K562 (cell line): ENCODE results near the gene SPINT2. TPM values are rescaled to one million over a fixed set of nuclear protein-coding genes. Genes with fewer than 3 reads are reported as not detected.
A peak's percentile ranks its signal among the peaks of the same experiment; 100 is the strongest.

ENCODE experiments used
- FOXK2 ChIP-seq, 2 experiments: fragments of 450-650 bp; IDR thresholded peaks in 1 of 2; conservative IDR thresholded peaks in 1 of 2; 2 replicates each; pipeline ENCODE4 v1.6.1; 2016; ENCODE audit warnings: low read depth in 2 of 2, mild to moderate bottlenecking in 1 of 2
- HDAC1 ChIP-seq, 2 experiments: fragments of 450-650 bp; IDR thresholded peaks; 2 replicates each; pipeline ENCODE4 v1.6.1; 2016 to 2017; ENCODE audit warnings: inconsistent platforms in 1 of 2, mild to moderate bottlenecking in 1 of 2, moderate library complexity in 1 of 2
- JUN ChIP-seq, 2 experiments: sonication (generic) in 1 of 2; formaldehyde crosslinking in 1 of 2; IDR thresholded peaks; 2 replicates each; pipeline versions ENCODE4 v1.6.1 to v1.8.0; 2012 to 2022; ENCODE audit warnings: borderline replicate concordance in 2 of 2, mild to moderate bottlenecking in 2 of 2, improper control_type of control experiment in 1 of 2, low read depth in 1 of 2, low read length in 1 of 2, missing genetic modification reagents in 1 of 2
- SIX5 ChIP-seq, 2 experiments: IDR thresholded peaks; 2 replicates each; pipeline ENCODE4 v1.6.1; 2011; ENCODE audit warnings: low read length in 2 of 2, borderline replicate concordance in 1 of 2, low read depth in 1 of 2, mild to moderate bottlenecking in 1 of 2, moderate library complexity in 1 of 2; ENCODE audit not compliant: insufficient read depth in 1 of 2
- ZBTB34 ChIP-seq: fragments of 250-450 bp; sonication (Bioruptor Pico); IDR thresholded peaks from 2 replicates; pipeline ENCODE4 v1.8.0; 2021; ENCODE audit warnings: mild to moderate bottlenecking, moderate library complexity
- ZNF445 ChIP-seq: fragments of 250-450 bp; sonication (Bioruptor Pico); IDR thresholded peaks from 2 replicates; pipeline ENCODE4 v1.4.0; 2020; ENCODE audit warnings: low read depth, mild to moderate bottlenecking, moderate library complexity
- polyA plus RNA-seq, 8 experiments: library from polyadenylated mRNA; depleted of rRNA in 4 of 8; stranded (reverse) in 5 of 8; unstranded in 3 of 8; fragments of >200 nt; fragmentation: Nextera tagmentation in 2 of 8; fragmentation: Illumina TruSeq in 1 of 8; extraction: Ambion mirVana in 2 of 8; extraction: Trizol in 1 of 8; gene quantifications; 2 replicates each; pipeline versions ENCODE4 v1.2.1 to v1.2.3, GENCODE V29; 2011 to 2014; ENCODE audit warnings: inconsistent platforms in 1 of 8, missing spikeins in 1 of 8
- total RNA-seq, 7 experiments: library from RNA; depleted of rRNA in 6 of 7; stranded (reverse); fragments of >200 nt in 6 of 7; fragmentation: Illumina TruSeq in 2 of 7; extraction: Trizol in 2 of 7; gene quantifications; 2 replicates each; pipeline versions ENCODE4 v1.2.1 to v1.2.3, GENCODE V29; 2011 to 2021; ENCODE audit warnings: low replicate concordance in 1 of 7
- TF ChIP-seq, protein P1 (sequence below): fragments of 450-650 bp; IDR thresholded peaks from 2 replicates; pipeline ENCODE4 v1.6.1; 2016; ENCODE audit warnings: low read depth
- TF ChIP-seq, protein P2 (sequence below): fragments of 450-650 bp; formaldehyde crosslinking; IDR thresholded peaks from 2 replicates; pipeline ENCODE4 v1.4.0; 2022; ENCODE audit warnings: missing genetic modification characterization
- TF ChIP-seq, protein P3 (sequence below): fragments of 250-450 bp; sonication (Bioruptor Pico); IDR thresholded peaks from 2 replicates; pipeline ENCODE4 v1.4.0; 2020; ENCODE audit warnings: mild to moderate bottlenecking

Gene SPINT2
- total and polyA plus RNA-seq, 9 of the 15 experiments (the other 6 are each of a cell fraction or from before 2014, with no cell fraction given) = 0.65 to 4.5 (median 3.4) TPM

GRCh38 chr19:38317104-38317612, 52.8 kb downstream of the SPINT2 start (continued):
- TF ChIP-seq, protein P1, sequence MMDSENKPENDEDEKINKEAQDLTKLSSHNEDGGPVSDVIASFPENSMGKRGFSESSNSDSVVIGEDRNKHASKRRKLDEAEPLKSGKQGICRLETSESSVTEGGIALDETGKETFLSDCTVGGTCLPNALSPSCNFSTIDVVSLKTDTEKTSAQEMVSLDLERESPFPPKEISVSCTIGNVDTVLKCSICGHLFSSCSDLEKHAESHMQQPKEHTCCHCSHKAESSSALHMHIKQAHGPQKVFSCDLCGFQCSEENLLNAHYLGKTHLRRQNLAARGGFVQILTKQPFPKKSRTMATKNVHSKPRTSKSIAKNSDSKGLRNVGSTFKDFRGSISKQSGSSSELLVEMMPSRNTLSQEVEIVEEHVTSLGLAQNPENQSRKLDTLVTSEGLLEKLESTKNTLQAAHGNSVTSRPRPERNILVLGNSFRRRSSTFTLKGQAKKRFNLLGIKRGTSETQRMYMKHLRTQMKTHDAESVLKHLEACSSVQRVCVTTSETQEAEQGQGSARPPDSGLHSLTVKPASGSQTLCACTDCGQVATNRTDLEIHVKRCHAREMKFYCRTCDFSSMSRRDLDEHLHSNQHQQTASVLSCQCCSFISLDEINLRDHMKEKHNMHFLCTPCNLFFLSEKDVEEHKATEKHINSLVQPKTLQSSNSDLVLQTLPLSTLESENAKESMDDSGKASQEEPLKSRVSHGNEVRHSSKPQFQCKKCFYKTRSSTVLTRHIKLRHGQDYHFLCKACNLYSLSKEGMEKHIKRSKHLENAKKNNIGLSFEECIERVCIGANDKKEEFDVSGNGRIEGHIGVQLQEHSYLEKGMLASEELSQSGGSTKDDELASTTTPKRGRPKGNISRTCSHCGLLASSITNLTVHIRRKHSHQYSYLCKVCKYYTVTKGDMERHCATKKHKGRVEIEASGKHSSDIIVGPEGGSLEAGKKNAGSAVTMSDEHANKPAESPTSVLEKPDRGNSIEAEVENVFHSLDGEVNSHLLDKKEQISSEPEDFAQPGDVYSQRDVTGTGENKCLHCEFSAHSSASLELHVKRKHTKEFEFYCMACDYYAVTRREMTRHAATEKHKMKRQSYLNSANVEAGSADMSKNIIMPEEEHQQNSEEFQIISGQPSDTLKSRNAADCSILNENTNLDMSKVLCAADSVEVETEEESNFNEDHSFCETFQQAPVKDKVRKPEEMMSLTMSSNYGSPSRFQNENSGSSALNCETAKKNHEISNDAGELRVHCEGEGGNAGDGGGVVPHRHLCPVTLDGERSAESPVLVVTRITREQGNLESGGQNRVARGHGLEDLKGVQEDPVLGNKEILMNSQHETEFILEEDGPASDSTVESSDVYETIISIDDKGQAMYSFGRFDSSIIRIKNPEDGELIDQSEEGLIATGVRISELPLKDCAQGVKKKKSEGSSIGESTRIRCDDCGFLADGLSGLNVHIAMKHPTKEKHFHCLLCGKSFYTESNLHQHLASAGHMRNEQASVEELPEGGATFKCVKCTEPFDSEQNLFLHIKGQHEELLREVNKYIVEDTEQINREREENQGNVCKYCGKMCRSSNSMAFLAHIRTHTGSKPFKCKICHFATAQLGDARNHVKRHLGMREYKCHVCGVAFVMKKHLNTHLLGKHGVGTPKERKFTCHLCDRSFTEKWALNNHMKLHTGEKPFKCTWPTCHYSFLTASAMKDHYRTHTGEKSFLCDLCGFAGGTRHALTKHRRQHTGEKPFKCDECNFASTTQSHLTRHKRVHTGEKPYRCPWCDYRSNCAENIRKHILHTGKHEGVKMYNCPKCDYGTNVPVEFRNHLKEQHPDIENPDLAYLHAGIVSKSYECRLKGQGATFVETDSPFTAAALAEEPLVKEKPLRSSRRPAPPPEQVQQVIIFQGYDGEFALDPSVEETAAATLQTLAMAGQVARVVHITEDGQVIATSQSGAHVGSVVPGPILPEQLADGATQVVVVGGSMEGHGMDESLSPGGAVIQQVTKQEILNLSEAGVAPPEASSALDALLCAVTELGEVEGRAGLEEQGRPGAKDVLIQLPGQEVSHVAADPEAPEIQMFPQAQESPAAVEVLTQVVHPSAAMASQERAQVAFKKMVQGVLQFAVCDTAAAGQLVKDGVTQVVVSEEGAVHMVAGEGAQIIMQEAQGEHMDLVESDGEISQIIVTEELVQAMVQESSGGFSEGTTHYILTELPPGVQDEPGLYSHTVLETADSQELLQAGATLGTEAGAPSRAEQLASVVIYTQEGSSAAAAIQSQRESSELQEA = peak; percentile 43; the same call in 1 of the 2 replicates
- peak in 1 of 2 experiments; percentile 95; a peak in 2 of 4 replicates for TF ChIP-seq HDAC1 (IDR thresholded peaks at IDR 0.05)
- TF ChIP-seq FOXK2 (conservative IDR thresholded peaks at IDR 0.05 in 1 of 2, IDR thresholded peaks at IDR 0.05 in 1 of 2; ENCODE audit: low read depth in 2 of 2) = peak; percentile 70 to 73; a peak in 3 of 4 replicates
- TF ChIP-seq SIX5 (IDR thresholded peaks at IDR 0.05; ENCODE audit: borderline replicate concordance in 1 of 2, insufficient read depth in 1 of 2, low read depth in 1 of 2, low read length in 2 of 2) = no peak
- TF ChIP-seq, protein P2, sequence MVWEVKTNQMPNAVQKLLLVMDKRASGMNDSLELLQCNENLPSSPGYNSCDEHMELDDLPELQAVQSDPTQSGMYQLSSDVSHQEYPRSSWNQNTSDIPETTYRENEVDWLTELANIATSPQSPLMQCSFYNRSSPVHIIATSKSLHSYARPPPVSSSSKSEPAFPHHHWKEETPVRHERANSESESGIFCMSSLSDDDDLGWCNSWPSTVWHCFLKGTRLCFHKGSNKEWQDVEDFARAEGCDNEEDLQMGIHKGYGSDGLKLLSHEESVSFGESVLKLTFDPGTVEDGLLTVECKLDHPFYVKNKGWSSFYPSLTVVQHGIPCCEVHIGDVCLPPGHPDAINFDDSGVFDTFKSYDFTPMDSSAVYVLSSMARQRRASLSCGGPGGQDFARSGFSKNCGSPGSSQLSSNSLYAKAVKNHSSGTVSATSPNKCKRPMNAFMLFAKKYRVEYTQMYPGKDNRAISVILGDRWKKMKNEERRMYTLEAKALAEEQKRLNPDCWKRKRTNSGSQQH (CRISPR knock-in tag) = peak; percentile 75; the same call in 1 of the 2 replicates
- no peak for TF ChIP-seq JUN (IDR thresholded peaks at IDR 0.05; ENCODE audit: borderline replicate concordance, low read depth, low read length)
- no peak for TF ChIP-seq JUN (CRISPR knock-in tag; IDR thresholded peaks at IDR 0.05; ENCODE audit: borderline replicate concordance)
- no peak for TF ChIP-seq ZNF445 (CRISPR knock-in tag)
- TF ChIP-seq ZBTB34 (CRISPR knock-in tag) = no peak
- TF ChIP-seq, protein P3, sequence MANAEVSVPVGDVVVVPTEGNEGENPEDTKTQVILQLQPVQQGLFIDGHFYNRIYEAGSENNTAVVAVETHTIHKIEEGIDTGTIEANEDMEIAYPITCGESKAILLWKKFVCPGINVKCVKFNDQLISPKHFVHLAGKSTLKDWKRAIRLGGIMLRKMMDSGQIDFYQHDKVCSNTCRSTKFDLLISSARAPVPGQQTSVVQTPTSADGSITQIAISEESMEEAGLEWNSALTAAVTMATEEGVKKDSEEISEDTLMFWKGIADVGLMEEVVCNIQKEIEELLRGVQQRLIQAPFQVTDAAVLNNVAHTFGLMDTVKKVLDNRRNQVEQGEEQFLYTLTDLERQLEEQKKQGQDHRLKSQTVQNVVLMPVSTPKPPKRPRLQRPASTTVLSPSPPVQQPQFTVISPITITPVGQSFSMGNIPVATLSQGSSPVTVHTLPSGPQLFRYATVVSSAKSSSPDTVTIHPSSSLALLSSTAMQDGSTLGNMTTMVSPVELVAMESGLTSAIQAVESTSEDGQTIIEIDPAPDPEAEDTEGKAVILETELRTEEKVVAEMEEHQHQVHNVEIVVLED (CRISPR knock-in tag) = no peak
